Sigmoid colon (tissue), 7 donors: Measurements from ENCODE around the gene TMEM201. TPM values are rescaled to one million over a fixed set of nuclear protein-coding genes. Genes with fewer than 3 reads are reported as not detected.
A peak's percentile ranks its signal among the peaks of the same experiment; 100 is the strongest.

ENCODE experiments used
- DNase-seq: peaks from one replicate; pipeline ENCODE4 v3.0.0-alpha.2; 2019
- H3K27ac ChIP-seq, 4 donors: fragments of 200-600 bp; sonication (generic); one replicate each; pipeline ENCODE4 v1.5.1; 2016 to 2019; ENCODE audit warnings: mild to moderate bottlenecking in 1 of 4
- H3K27me3 ChIP-seq, 3 donors: fragments of 200-600 bp; sonication (generic); one replicate each; pipeline ENCODE4 v1.5.1; 2019; ENCODE audit warnings: mild to moderate bottlenecking in 1 of 3
- H3K36me3 ChIP-seq, 4 donors: fragments of 200-600 bp; sonication (generic); one replicate each; pipeline ENCODE4 v1.5.1; 2016 to 2019
- H3K4me1 ChIP-seq, 4 donors: fragments of 200-600 bp; sonication (generic); one replicate each; pipeline ENCODE4 v1.5.1; 2017 to 2019
- H3K4me3 ChIP-seq, 4 donors: fragments of 200-600 bp; sonication (generic); one replicate each; pipeline ENCODE4 v1.5.1; 2017 to 2019; ENCODE audit warnings: mild to moderate bottlenecking in 2 of 4, moderate library complexity in 1 of 4
- H3K9me3 ChIP-seq, 4 donors: fragments of 200-600 bp in 3 of 4; sonication (generic) in 3 of 4; one replicate each; pipeline versions ENCODE4 v1.5.1 to v1.6.1; 2013 to 2019
- CTCF ChIP-seq, 4 experiments: fragments of 450-650 bp in 3 of 4; fragments of 200-600 bp in 1 of 4; IDR thresholded peaks; one replicate each; pipeline ENCODE4 v1.5.1; 2016 to 2019; ENCODE audit warnings: antibody characterized with exemption in 4 of 4, mild to moderate bottlenecking in 3 of 4, moderate library complexity in 2 of 4
- EP300 ChIP-seq, 4 donors: sonication (generic); formaldehyde crosslinking; IDR thresholded peaks; one replicate each; pipeline ENCODE4 v1.6.1; 2017; ENCODE audit warnings: antibody characterized with exemption in 4 of 4
- POLR2A ChIP-seq, 2 donors: fragments of 450-650 bp; IDR thresholded peaks; one replicate each; pipeline ENCODE4 v1.6.1; 2016; ENCODE audit warnings: antibody characterized with exemption in 2 of 2, mild to moderate bottlenecking in 2 of 2, moderate library complexity in 2 of 2
- POLR2AphosphoS5 ChIP-seq, 4 donors: sonication (generic); formaldehyde crosslinking; IDR thresholded peaks; one replicate each; pipeline ENCODE4 v1.6.1; 2017; ENCODE audit warnings: antibody characterized with exemption in 4 of 4
- WGBS, 2 donors: extraction: QIAGEN DNeasy Blood & Tissue Kit; methylation state at CpG; one replicate each; pipeline ENCODE4 v1.1.7; 2013; 5-methylcytosine and 5-hydroxymethylcytosine counted together
- intact Hi-C: fragments of 100-400 bp; cut with DNase I; formaldehyde crosslinking; loops from one replicate; pipeline ENCODE4 v1.15.1; 2023
- polyA plus RNA-seq, 3 donors: library from polyadenylated mRNA; stranded (reverse); fragments of 200-250 nt; gene quantifications; one replicate each; pipeline ENCODE4 v1.2.3, GENCODE V29; 2013
- total RNA-seq, 4 donors: library from RNA; depleted of rRNA; stranded (reverse); fragments of >200 nt; gene quantifications; one replicate each; pipeline ENCODE4 v1.1.0, GENCODE V29; 2016
- donor health status: healthy with polysubstance abuse.
- donor health status: Bipolar disorder and iron deficiency.
- donor health status: healthy.

The TMEM201 gene
- total and polyA plus RNA-seq, 7 donors: 0.23 to 7.4 (median 3.6) TPM

- intact Hi-C loops: no loop called here
- no peak for DNase-seq
- no peaks in the 10 kb centered on the region for H3K36me3 ChIP-seq
- peak overlapping the region in 3 of 4 donors; percentile 48 to 56 (median 49) for H3K27ac ChIP-seq
- no peaks in the 10 kb centered on the region for H3K9me3 ChIP-seq
- TF ChIP-seq POLR2AphosphoS5 (IDR thresholded peaks at IDR 0.05) (no peak), POLR2A (IDR thresholded peaks at IDR 0.05) (no peak), EP300 (IDR thresholded peaks at IDR 0.05) (no peak), CTCF (IDR thresholded peaks at IDR 0.05) (no peak)
- peak overlapping the region in 3 of 4 donors; percentile 33 to 56 (median 48) for H3K4me3 ChIP-seq
- H3K4me1 ChIP-seq: peaks cover 0 to 17% (median 13%) of the 10 kb centered on the region in 4 donors
- H3K27me3 ChIP-seq: peaks cover 16 to 54% (median 32%) of the 10 kb centered on the region in 3 donors
- WGBS, 2 donors: 5 to 11% methylated on average over 55 of the region's 55 CpGs
Measured at GRCh38 chr1:9652379-9653209, 63.9 kb downstream of the TMEM201 start.

GRCh38 chr1:9653210-9653490 lies 64.4 kb downstream of the TMEM201 start:
- H3K9me3 ChIP-seq: no peaks in the 10 kb centered on the region
- intact Hi-C loops: no loop called here
- DNase-seq: no peak
- H3K27me3 ChIP-seq: peaks cover 16 to 54% (median 32%) of the 10 kb centered on the region in 3 donors
- no peak overlapping the region for H3K27ac ChIP-seq
- TF ChIP-seq EP300 (IDR thresholded peaks at IDR 0.05) (no peak), POLR2A (IDR thresholded peaks at IDR 0.05) (no peak)
- no peaks in the 10 kb centered on the region for H3K36me3 ChIP-seq
- WGBS, 2 donors: 22 to 36% methylated on average over 11 of the region's 11 CpGs
- H3K4me1 ChIP-seq: peaks cover 0 to 17% (median 13%) of the 10 kb centered on the region in 4 donors
- H3K4me3 ChIP-seq: peak overlapping the region in 1 of 4 donors; percentile 56

- Histone ChIP-seq H3K9me3 (no peaks in the 10 kb centered on the region), H3K27ac (peak overlapping the region in 1 of 4 donors; percentile 10), H3K4me3 (peak overlapping the region in 1 of 4 donors; percentile 56), H3K36me3 (no peaks in the 10 kb centered on the region), H3K27me3 (peaks cover 16 to 54% (median 32%) of the 10 kb centered on the region in 3 donors), H3K4me1 (peaks cover 0 to 17% (median 13%) of the 10 kb centered on the region in 4 donors)
- no peak for DNase-seq
- 36 to 60% methylated on average over 10 of the region's 10 CpGs for WGBS, 2 donors
- intact Hi-C loops: no loop called here
- TF ChIP-seq POLR2A (IDR thresholded peaks at IDR 0.05): no peak
- no peak for TF ChIP-seq CTCF (IDR thresholded peaks at IDR 0.05)
- TF ChIP-seq POLR2AphosphoS5 (IDR thresholded peaks at IDR 0.05): no peak
Measured at GRCh38 chr1:9653491-9654050, 64.9 kb downstream of the TMEM201 start.

- peaks cover 0 to 17% (median 13%) of the 10 kb centered on the region in 4 donors for H3K4me1 ChIP-seq
- H3K36me3 ChIP-seq: no peaks in the 10 kb centered on the region
- TF ChIP-seq EP300 (IDR thresholded peaks at IDR 0.05) (no peak), CTCF (IDR thresholded peaks at IDR 0.05) (no peak), POLR2A (IDR thresholded peaks at IDR 0.05) (no peak), POLR2AphosphoS5 (IDR thresholded peaks at IDR 0.05) (no peak)
- H3K27me3 ChIP-seq: peaks cover 16 to 52% (median 32%) of the 10 kb centered on the region in 3 donors
- peak overlapping the region in 3 of 4 donors; percentile 10 to 32 (median 19) for H3K27ac ChIP-seq
- intact Hi-C loops: no loop called here
- 40 to 63% methylated on average over 25 of the region's 25 CpGs for WGBS, 2 donors
- H3K9me3 ChIP-seq: no peaks in the 10 kb centered on the region
- DNase-seq: no peak
- no peak overlapping the region for H3K4me3 ChIP-seq
Measured at GRCh38 chr1:9654051-9654833, 65.5 kb downstream of the TMEM201 start.
